ENCODE results near the gene SRCIN1. TPM values are rescaled to one million over a fixed set of nuclear protein-coding genes. Genes with fewer than 3 reads are reported as not detected.
A peak's percentile ranks its signal among the peaks of the same experiment; 100 is the strongest.

Gene SRCIN1
- total RNA-seq, 1 experiment from 2014 or later: 6.9 TPM

DNA sequence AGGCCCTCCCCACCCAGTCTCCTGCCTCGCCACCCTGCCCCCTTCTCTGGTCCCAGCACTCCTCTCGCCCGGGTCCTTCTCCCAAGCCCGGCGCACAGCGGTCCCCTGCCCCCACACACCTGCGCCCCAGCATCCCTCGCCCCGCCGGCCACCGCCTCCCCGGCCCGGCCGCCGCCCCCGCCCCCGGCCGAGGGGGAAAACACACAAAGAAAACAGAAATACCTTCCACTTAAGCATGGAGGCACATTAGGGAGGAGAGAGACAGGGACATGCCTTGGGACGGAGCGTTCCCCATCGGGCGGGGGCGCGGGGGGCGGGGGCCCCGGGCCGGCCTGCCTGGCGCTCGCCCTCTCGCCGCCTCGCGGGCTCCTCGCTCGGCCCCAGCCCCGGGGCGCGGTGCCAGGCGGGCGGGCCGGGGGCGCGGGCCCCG, 326 bp downstream of the SRCIN1 start:
- Mint-ChIP-seq H3K4me1 (peaks cover 65 to 72% of the 10 kb centered on the region in 2 experiments), H3K9me3 (no peaks in the 10 kb centered on the region), H3K27me3 (ENCODE audit: low read depth) (peaks cover 44% of the 10 kb centered on the region), H3K4me3 (peak overlapping the region; percentile 65 to 75), H3K27ac (peak overlapping the region in 1 of 3 experiments; percentile 86; a peak in 1 of 7 replicates), H3K36me3 (ENCODE audit: insufficient read depth in 1 of 3, low read depth in 3 of 3) (peaks cover 0 to 4% (median 0%) of the 10 kb centered on the region in 3 experiments; a peak in 1 of 7 replicates)
- no peak overlapping the region for H3K9ac ChIP-seq (ENCODE audit: extremely low read depth, insufficient read length, low read length)
- no peak overlapping the region for H3K27ac ChIP-seq (ENCODE audit: insufficient read length, low read depth, low read length)
- H3T11ph ChIP-seq (ENCODE audit: low read length): no peak overlapping the region
- no CpG with 5 or more reads among the region's 44 CpGs for WGBS (ENCODE audit: extremely low coverage, insufficient read length, low lambda C conversion rate)
- H2BK12ac ChIP-seq (ENCODE audit: insufficient read length, low read depth, low read length): no peak overlapping the region
- TF ChIP-seq, protein P1, sequence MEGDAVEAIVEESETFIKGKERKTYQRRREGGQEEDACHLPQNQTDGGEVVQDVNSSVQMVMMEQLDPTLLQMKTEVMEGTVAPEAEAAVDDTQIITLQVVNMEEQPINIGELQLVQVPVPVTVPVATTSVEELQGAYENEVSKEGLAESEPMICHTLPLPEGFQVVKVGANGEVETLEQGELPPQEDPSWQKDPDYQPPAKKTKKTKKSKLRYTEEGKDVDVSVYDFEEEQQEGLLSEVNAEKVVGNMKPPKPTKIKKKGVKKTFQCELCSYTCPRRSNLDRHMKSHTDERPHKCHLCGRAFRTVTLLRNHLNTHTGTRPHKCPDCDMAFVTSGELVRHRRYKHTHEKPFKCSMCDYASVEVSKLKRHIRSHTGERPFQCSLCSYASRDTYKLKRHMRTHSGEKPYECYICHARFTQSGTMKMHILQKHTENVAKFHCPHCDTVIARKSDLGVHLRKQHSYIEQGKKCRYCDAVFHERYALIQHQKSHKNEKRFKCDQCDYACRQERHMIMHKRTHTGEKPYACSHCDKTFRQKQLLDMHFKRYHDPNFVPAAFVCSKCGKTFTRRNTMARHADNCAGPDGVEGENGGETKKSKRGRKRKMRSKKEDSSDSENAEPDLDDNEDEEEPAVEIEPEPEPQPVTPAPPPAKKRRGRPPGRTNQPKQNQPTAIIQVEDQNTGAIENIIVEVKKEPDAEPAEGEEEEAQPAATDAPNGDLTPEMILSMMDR (conservative IDR thresholded peaks at IDR 0.05): no peak
- H3K4me2 ChIP-seq (ENCODE audit: insufficient read depth, insufficient read length, low read length): peak overlapping the region; percentile 50
- no peak overlapping the region for H2BK5ac ChIP-seq (ENCODE audit: insufficient read length, low read length)
- no peak overlapping the region for H3K18ac ChIP-seq (ENCODE audit: insufficient read length, low read depth, low read length)
- no peak overlapping the region for H2BK15ac ChIP-seq (ENCODE audit: low read depth, low read length)
- H4K5ac ChIP-seq (ENCODE audit: insufficient read length, low read depth, low read length): no peak overlapping the region
- peaks cover 24% of the 10 kb centered on the region; the same call in 1 of the 2 replicates for H3K27me3 ChIP-seq (ENCODE audit: insufficient read depth, low read length)
- no peaks in the 10 kb centered on the region for H3K79me1 ChIP-seq (ENCODE audit: insufficient read depth, low read depth, low read length, poor library complexity, severe bottlenecking)
- H4K20me1 ChIP-seq (ENCODE audit: control insufficient read depth, insufficient read depth, insufficient read length): peaks cover 4% of the 10 kb centered on the region
- no peak overlapping the region for H2BK120ac ChIP-seq (ENCODE audit: low read depth, low read length, poor library complexity, severe bottlenecking)
- H3K14ac ChIP-seq (ENCODE audit: insufficient read depth, low read length): no peak overlapping the region
- H3K23ac ChIP-seq (ENCODE audit: insufficient read length, low read depth, low read length): no peak overlapping the region
- no peaks in the 10 kb centered on the region for H3K79me2 ChIP-seq (ENCODE audit: insufficient read depth, low read length)
- no peak overlapping the region for H3K4ac ChIP-seq (ENCODE audit: low read depth, low read length)
- no peaks in the 10 kb centered on the region for H3K9me3 ChIP-seq (ENCODE audit: control insufficient read depth, low read depth, low read length)
- H4K8ac ChIP-seq (replicated peaks; ENCODE audit: insufficient read length, low read depth, low read length): no peak overlapping the region
- no peak overlapping the region for H4K91ac ChIP-seq (ENCODE audit: insufficient read length, low read depth, low read length)
- peak; percentile 83 for DNase-seq
- H3K56ac ChIP-seq (ENCODE audit: insufficient read length, low read depth, low read length): no peak overlapping the region
- peaks cover 16% of the 10 kb centered on the region for H3K23me2 ChIP-seq (ENCODE audit: insufficient read length, low read depth, low read length, poor library complexity, severe bottlenecking)
- no peak overlapping the region for H2BK20ac ChIP-seq (ENCODE audit: low read depth, low read length, poor library complexity, severe bottlenecking)
- H3K4me1 ChIP-seq (ENCODE audit: insufficient read depth, low read length): peaks cover 32% of the 10 kb centered on the region
- no peak overlapping the region for H2AFZ ChIP-seq (ENCODE audit: low read length)
- H2AK5ac ChIP-seq (ENCODE audit: insufficient read length, low read length): no peak overlapping the region

All from H9 (cell line).